ENCODE measurements around the gene CLCC1. TPM values are rescaled to one million over a fixed set of nuclear protein-coding genes. Genes with fewer than 3 reads are reported as not detected.
"Not testable (repeated sequence)": the region's sequence is repeated elsewhere in the genome, so short reads cannot be mapped to it uniquely, and the experiment has no call there.

Gene CLCC1, protein sequence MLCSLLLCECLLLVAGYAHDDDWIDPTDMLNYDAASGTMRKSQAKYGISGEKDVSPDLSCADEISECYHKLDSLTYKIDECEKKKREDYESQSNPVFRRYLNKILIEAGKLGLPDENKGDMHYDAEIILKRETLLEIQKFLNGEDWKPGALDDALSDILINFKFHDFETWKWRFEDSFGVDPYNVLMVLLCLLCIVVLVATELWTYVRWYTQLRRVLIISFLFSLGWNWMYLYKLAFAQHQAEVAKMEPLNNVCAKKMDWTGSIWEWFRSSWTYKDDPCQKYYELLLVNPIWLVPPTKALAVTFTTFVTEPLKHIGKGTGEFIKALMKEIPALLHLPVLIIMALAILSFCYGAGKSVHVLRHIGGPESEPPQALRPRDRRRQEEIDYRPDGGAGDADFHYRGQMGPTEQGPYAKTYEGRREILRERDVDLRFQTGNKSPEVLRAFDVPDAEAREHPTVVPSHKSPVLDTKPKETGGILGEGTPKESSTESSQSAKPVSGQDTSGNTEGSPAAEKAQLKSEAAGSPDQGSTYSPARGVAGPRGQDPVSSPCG
- total RNA-seq, result 10 to 100 TPM; 18.7 to 19.3 TPM

- ATAC-seq (ENCODE audit: low read depth), result peak; percentile 98
- H3K4me3 Mint-ChIP-seq, result peak within 1 kb of the TSS; percentile 78
- peak; percentile 91 for DNase-seq
- H3K36me3 Mint-ChIP-seq, result peaks cover 17% of the 10 kb centered on the region
- peak within 1 kb of the TSS; percentile 88 for H3K27ac Mint-ChIP-seq
- peaks cover 8% of the 10 kb centered on the region for H3K4me1 Mint-ChIP-seq
- H3K9me3 Mint-ChIP-seq, result no peaks in the 10 kb centered on the region
- POLR2A ChIA-PET, result interaction anchor here (0.6 to 1.5 kb wide), 15 partner anchors 10 to 1337 kb away, joined by 3 to 7 read pairs (median 4); partner anchors contain the start of genes PRPF38B, TAF13, TMEM167B and WDR47
- no peaks in the 10 kb centered on the region for H3K27me3 Mint-ChIP-seq
These were observed at the start of gene CLCC1 for GRCh38 chr1:108963052-108963686. CLCC1 (minus strand) TSS chr1:108963484; CDS start chr1:108950437, 13,047 bp downstream.

- H3K27me3 Mint-ChIP-seq, result no peaks in the 10 kb centered on the region
- no peaks in the 10 kb centered on the region for H3K9me3 Mint-ChIP-seq
- H3K36me3 Mint-ChIP-seq, result peaks cover 6% of the 10 kb centered on the region
- no peaks in the 10 kb centered on the region for H3K4me1 Mint-ChIP-seq
- no peak for ATAC-seq (ENCODE audit: low read depth)
- no peak overlapping the region for H3K27ac Mint-ChIP-seq
- POLR2A ChIA-PET, result no interaction called here
- no peak for DNase-seq
- no peak overlapping the region for H3K4me3 Mint-ChIP-seq
These were observed 48.1 kb upstream of the CLCC1 start for GRCh38 chr1:109011335-109011734.

GRCh38 chr1:108996622-108997021 is 33.3 kb upstream of the CLCC1 start:
- H3K4me1 Mint-ChIP-seq, DNase-seq, H3K27ac Mint-ChIP-seq, H3K27me3 Mint-ChIP-seq, H3K4me3 Mint-ChIP-seq: not testable (repeated sequence)
- peak; percentile 30 for ATAC-seq (ENCODE audit: low read depth)
- H3K9me3 Mint-ChIP-seq, result peaks cover 13% of the 10 kb centered on the region
- POLR2A ChIA-PET, result interaction anchor here (0.5 kb wide), 1 partner anchor 27 kb away, joined by 4 read pairs; no protein-coding TSS in a partner anchor
- peaks cover 46% of the 10 kb centered on the region for H3K36me3 Mint-ChIP-seq

DNA sequence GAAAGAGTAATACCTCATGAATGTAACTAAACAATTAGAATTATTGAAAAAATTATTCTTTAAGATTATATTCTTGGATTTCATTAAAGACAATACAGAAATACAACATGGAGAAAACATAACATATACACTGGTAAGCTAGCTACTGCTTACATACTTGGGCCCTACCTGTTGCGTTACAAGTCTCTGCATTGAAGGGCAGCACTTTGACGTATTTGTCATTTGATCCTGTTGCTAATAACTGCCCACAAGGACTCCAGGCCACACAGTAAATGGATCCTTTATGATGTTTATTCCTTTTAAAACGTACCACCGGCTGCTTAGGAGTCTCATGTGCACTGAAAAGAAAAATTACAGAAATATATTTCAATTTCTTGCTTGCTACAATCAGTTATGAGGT is 19.8 kb upstream of the CLCC1 start:
- POLR2A ChIA-PET, result no interaction called here
- DNase-seq (no peak), ATAC-seq (ENCODE audit: low read depth) (no peak)
- no peak overlapping the region for H3K27ac Mint-ChIP-seq
- no peaks in the 10 kb centered on the region for H3K4me1 Mint-ChIP-seq
- H3K9me3 Mint-ChIP-seq, result no peaks in the 10 kb centered on the region
- H3K27me3 Mint-ChIP-seq, result no peaks in the 10 kb centered on the region
- H3K36me3 Mint-ChIP-seq, result peaks cover 15% of the 10 kb centered on the region
- no peak overlapping the region for H3K4me3 Mint-ChIP-seq

DNA sequence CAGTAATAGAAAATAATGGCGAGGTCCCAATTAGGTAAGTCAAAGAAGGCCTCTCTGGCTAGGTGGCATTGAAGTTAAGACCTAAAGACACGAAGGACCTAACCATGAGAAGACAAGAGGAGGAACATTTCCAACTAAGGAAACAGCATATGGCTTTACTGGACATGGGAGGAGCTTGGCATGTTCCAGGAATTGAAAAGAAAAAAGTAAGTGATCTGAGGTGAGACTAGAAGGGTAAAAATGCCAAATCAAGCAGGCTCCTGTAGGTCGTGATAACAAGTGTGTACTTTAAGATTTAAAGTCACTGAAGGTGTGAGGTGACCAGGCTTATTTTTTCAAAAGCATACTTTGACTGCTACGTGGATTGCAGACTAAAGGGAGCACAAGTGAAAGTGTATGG is 13.4 kb upstream of the CLCC1 start:
- ATAC-seq (ENCODE audit: low read depth), result no peak
- Mint-ChIP-seq H3K9me3 (no peaks in the 10 kb centered on the region), H3K27me3 (no peaks in the 10 kb centered on the region), H3K4me3 (no peak overlapping the region), H3K27ac (no peak overlapping the region), H3K36me3 (peaks cover 20% of the 10 kb centered on the region), H3K4me1 (peaks cover 4% of the 10 kb centered on the region)
- POLR2A ChIA-PET, result no interaction called here
- DNase-seq, result no peak

- peaks cover 27% of the 10 kb centered on the region for H3K36me3 Mint-ChIP-seq
- POLR2A ChIA-PET, result no interaction called here
- peaks cover 4% of the 10 kb centered on the region for H3K4me1 Mint-ChIP-seq
- no peak overlapping the region for H3K4me3 Mint-ChIP-seq
- no peak for DNase-seq
- ATAC-seq (ENCODE audit: low read depth), result no peak
- no peaks in the 10 kb centered on the region for H3K27me3 Mint-ChIP-seq
- H3K9me3 Mint-ChIP-seq, result no peaks in the 10 kb centered on the region
- H3K27ac Mint-ChIP-seq, result no peak overlapping the region
These were observed 9.7 kb upstream of the CLCC1 start for GRCh38 chr1:108972951-108973350.

DNA sequence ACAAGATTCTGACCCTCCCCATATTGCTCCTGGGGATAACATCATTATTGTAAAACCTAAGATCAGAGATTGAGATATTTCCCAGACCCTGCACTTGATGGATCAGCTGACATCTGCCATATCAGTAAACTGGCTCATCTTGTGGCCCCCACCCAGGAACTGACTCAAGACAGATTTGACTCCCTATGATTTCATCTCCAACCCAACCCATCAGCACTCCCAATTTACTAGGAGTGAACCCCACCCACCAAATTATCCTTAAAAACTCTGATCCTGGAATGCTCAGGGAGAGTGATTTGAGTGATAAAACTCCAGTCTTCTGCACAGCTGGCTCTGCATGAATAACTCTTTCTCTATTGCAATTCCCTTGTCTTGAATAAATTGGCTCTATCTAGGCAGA is 6.1 kb upstream of the CLCC1 start:
- DNase-seq (no peak), ATAC-seq (ENCODE audit: low read depth) (no peak)
- H3K27ac Mint-ChIP-seq, result no peak overlapping the region
- no peaks in the 10 kb centered on the region for H3K27me3 Mint-ChIP-seq
- no peak overlapping the region for H3K4me3 Mint-ChIP-seq
- no peaks in the 10 kb centered on the region for H3K4me1 Mint-ChIP-seq
- no peaks in the 10 kb centered on the region for H3K9me3 Mint-ChIP-seq
- POLR2A ChIA-PET, result no interaction called here
- peaks cover 27% of the 10 kb centered on the region for H3K36me3 Mint-ChIP-seq

DNA sequence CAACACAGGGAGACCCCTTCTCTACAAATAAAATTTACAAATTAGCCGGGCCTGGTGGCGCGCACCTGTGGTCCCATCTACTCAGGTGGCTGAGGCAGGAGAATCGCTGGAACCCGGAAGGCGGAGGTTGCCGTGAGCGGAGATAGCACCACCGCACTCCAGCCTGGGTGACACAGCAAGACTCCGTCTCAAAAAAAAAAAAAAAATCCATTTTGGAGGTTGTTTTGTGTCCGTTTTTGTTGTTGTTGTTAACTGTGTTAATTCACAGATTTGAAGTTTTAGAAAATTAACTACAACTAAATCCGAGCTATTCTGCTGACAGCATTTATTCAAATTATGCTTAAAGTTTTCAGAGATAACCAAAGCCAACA is 618 bp downstream of the CLCC1 start:
- peak; percentile 1 for ATAC-seq (ENCODE audit: low read depth)
- Mint-ChIP-seq H3K27me3 (peaks cover 4% of the 10 kb centered on the region), H3K4me3 (peak overlapping the region; percentile 78), H3K9me3 (no peaks in the 10 kb centered on the region), H3K4me1 (peaks cover 10% of the 10 kb centered on the region), H3K36me3 (peaks cover 18% of the 10 kb centered on the region), H3K27ac (peak overlapping the region; percentile 77)
- POLR2A ChIA-PET, result interaction anchor here (0.6 to 1.5 kb wide), 16 partner anchors 9 to 1338 kb away, joined by 3 to 7 read pairs (median 4); partner anchors contain the start of genes PRPF38B, TAF13, TMEM167B and WDR47
- peak; percentile 49 for DNase-seq

GRCh38 chr1:108961752-108962486 is 1.4 kb downstream of the CLCC1 start:
- H3K27me3 Mint-ChIP-seq, result peaks cover 7% of the 10 kb centered on the region
- POLR2A ChIA-PET, result interaction anchor here (1.1 to 1.5 kb wide), 5 partner anchors 9 to 270 kb away, joined by 3 to 6 read pairs (median 6); partner anchors contain the start of genes PRPF38B and WDR47
- no peak for ATAC-seq (ENCODE audit: low read depth)

DNA sequence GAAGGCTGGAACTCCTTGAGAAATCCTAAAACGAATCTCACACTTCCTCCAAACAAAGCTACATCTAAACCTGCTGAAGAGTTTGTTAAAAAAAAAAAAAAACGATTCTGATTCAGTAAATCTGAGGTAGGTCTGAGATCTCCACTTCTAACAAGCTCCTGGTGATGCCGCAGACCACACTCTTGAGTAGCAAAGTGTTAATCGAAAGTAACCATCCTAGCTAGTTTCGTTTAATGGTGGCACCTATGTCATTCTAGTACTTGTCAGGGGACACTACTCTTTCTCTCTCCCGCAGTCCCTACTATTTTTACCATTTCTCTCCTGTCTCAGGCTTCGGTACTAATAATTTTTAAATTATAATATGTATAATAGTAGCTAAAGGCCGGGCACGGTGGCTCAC is 2.1 kb downstream of the CLCC1 start:
- Mint-ChIP-seq H3K36me3 (peaks cover 18% of the 10 kb centered on the region), H3K9me3 (no peaks in the 10 kb centered on the region), H3K4me1 (peaks cover 18% of the 10 kb centered on the region), H3K27ac (no peak overlapping the region), H3K27me3 (peaks cover 7% of the 10 kb centered on the region), H3K4me3 (no peak overlapping the region)
- DNase-seq, result no peak
- ATAC-seq (ENCODE audit: low read depth), result no peak
- POLR2A ChIA-PET, result no interaction called here

More at GRCh38 chr1:108961752-108962486, 1.4 kb downstream of the CLCC1 start:
- no peak for DNase-seq
- peaks cover 18% of the 10 kb centered on the region for H3K36me3 Mint-ChIP-seq
- H3K9me3 Mint-ChIP-seq, result no peaks in the 10 kb centered on the region
- peak overlapping the region; percentile 78 for H3K4me3 Mint-ChIP-seq
- peak overlapping the region; percentile 77 for H3K27ac Mint-ChIP-seq
- H3K4me1 Mint-ChIP-seq, result peaks cover 13% of the 10 kb centered on the region

DNA sequence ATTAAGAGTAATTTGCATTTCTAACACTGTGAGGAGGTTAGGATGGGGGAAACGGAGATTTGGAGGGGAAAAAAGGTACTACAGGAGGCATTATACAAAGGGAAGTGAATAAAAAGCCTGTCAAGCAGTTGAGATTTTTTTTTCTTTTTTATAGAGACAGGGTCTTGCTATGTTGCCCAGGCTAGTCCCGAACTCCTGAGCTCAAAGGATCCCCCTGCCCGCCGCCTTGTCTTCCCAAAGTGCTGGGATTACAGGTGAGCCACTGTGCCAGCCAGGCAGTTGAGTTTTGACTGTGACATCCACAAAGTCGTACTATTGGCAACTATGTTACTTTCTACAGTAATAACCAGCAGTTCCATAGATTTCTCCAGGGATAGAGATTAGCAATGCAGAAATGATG is 2.6 kb downstream of the CLCC1 start:
- Mint-ChIP-seq H3K4me3 (no peak overlapping the region), H3K27me3 (peaks cover 7% of the 10 kb centered on the region), H3K27ac (no peak overlapping the region), H3K9me3 (no peaks in the 10 kb centered on the region), H3K36me3 (peaks cover 22% of the 10 kb centered on the region), H3K4me1 (peaks cover 23% of the 10 kb centered on the region)
- no peak for DNase-seq
- ATAC-seq (ENCODE audit: low read depth), result no peak
- POLR2A ChIA-PET, result no interaction called here

- Mint-ChIP-seq H3K27ac (no peak overlapping the region), H3K36me3 (peaks cover 48% of the 10 kb centered on the region), H3K9me3 (peaks cover 6% of the 10 kb centered on the region), H3K4me1 (peaks cover 26% of the 10 kb centered on the region), H3K27me3 (peaks cover 7% of the 10 kb centered on the region), H3K4me3 (no peak overlapping the region)
- ATAC-seq (ENCODE audit: low read depth) (no peak), DNase-seq (no peak)
- POLR2A ChIA-PET, result no interaction called here
These were observed 5.4 kb downstream of the CLCC1 start for GRCh38 chr1:108957888-108958287.

DNA sequence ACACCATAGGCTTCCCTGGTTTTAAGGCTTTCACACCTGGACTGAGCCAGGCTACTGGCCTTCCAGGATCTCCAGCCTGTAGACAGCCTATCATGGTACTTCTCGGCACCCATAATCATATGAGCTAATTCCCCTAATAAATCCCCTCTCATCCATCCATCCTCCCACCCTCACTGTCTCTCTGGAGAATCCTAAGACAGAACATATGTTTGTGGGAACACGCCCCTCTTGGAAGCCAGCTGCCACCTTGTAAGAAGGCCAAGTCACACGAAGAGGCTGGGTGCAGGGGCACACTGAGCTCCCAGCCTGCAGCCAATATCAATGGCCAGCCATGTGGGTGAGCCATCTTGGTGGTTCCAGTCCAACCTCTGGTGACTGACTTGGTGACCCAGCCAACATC is 7.4 kb downstream of the CLCC1 start:
- H3K9me3 Mint-ChIP-seq, result peaks cover 6% of the 10 kb centered on the region

More for the DNA sequence above, 7.4 kb downstream of the CLCC1 start:
- POLR2A ChIA-PET, result interaction anchor here (1.7 kb wide), 1 partner anchor 144 kb away, joined by 5 read pairs; no protein-coding TSS in a partner anchor
- no peak overlapping the region for H3K4me3 Mint-ChIP-seq
- peak overlapping the region; percentile 5 for H3K27ac Mint-ChIP-seq
- DNase-seq (no peak), ATAC-seq (ENCODE audit: low read depth) (no peak)
- H3K4me1 Mint-ChIP-seq, result peaks cover 22% of the 10 kb centered on the region
- peaks cover 45% of the 10 kb centered on the region for H3K36me3 Mint-ChIP-seq
- peaks cover 7% of the 10 kb centered on the region for H3K27me3 Mint-ChIP-seq

All from activated naive CD8-positive, alpha-beta T cell treated with anti-CD3 and anti-CD28 coated beads, Interleukin-2, amount 10 ng/mL, durations not matched to agents 7 days and 5 days (primary cell).